Tibial nerve (tissue), 4 donors: ENCODE results near the gene C2orf15.

ENCODE experiments used
- EP300 ChIP-seq, 2 donors: sonication (generic); formaldehyde crosslinking; IDR thresholded peaks; one replicate each; pipeline ENCODE4 v1.6.1; 2017; ENCODE audit warnings: antibody characterized with exemption in 2 of 2, mild to moderate bottlenecking in 1 of 2
- TF ChIP-seq, protein P1 (sequence below), 5 experiments: fragments of 200-600 bp in 3 of 5; fragments of 450-650 bp in 2 of 5; sonication (generic) in 3 of 5; IDR thresholded peaks; one replicate each; pipeline ENCODE4 v1.5.1; 2016 to 2019; ENCODE audit warnings: antibody characterized with exemption in 5 of 5, mild to moderate bottlenecking in 3 of 5, moderate library complexity in 2 of 5

DNA sequence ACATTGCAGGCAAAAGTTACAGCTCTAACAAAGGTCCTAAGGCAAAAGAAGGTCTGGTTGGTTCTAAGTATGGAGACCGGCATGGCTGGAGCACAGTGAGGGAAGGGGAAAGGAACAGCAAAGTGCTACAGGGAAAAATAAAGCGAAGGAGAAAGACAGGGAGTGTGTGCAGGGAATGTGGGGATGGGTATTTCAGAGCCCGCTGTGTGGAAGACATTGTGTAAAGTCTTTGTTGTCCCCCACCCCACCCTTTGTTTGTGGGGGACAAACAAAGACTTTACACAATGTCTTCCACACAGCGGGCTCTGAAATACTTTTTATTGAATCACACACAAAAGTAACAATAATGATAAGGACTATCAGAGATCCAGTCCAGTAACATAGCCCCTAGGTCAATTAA, 28.9 kb upstream of the C2orf15 start:
- TF ChIP-seq EP300 (IDR thresholded peaks at IDR 0.05): no peak
- TF ChIP-seq, protein P1, sequence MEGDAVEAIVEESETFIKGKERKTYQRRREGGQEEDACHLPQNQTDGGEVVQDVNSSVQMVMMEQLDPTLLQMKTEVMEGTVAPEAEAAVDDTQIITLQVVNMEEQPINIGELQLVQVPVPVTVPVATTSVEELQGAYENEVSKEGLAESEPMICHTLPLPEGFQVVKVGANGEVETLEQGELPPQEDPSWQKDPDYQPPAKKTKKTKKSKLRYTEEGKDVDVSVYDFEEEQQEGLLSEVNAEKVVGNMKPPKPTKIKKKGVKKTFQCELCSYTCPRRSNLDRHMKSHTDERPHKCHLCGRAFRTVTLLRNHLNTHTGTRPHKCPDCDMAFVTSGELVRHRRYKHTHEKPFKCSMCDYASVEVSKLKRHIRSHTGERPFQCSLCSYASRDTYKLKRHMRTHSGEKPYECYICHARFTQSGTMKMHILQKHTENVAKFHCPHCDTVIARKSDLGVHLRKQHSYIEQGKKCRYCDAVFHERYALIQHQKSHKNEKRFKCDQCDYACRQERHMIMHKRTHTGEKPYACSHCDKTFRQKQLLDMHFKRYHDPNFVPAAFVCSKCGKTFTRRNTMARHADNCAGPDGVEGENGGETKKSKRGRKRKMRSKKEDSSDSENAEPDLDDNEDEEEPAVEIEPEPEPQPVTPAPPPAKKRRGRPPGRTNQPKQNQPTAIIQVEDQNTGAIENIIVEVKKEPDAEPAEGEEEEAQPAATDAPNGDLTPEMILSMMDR (IDR thresholded peaks at IDR 0.05): no peak
